GM12878 (cell line): ENCODE measurements around the gene NOD2. TPM values are rescaled to one million over a fixed set of nuclear protein-coding genes. Genes with fewer than 3 reads are reported as not detected.
A peak's percentile ranks its signal among the peaks of the same experiment; 100 is the strongest.

Source experiments
- ASH2L ChIP-seq: fragments of 300-600, 200-600 bp; sonication (generic); IDR thresholded peaks from 2 replicates; pipeline ENCODE4 v1.6.1; 2017; ENCODE audit warnings: low read depth, mild to moderate bottlenecking, borderline replicate concordance
- ATF7 ChIP-seq: fragments of 450-650 bp; IDR thresholded peaks from 2 replicates; pipeline ENCODE4 v1.6.1; 2016; ENCODE audit warnings: low read depth, mild to moderate bottlenecking
- BCLAF1 ChIP-seq: fragments of 450-650 bp; IDR thresholded peaks from 2 replicates; pipeline ENCODE4 v1.6.1; 2017; ENCODE audit warnings: antibody characterized with exemption, mild to moderate bottlenecking, moderate library complexity
- BMI1 ChIP-seq: fragments of 450-650 bp; IDR thresholded peaks from 2 replicates; pipeline ENCODE4 v1.6.1; 2016; ENCODE audit warnings: mild to moderate bottlenecking, moderate library complexity, borderline replicate concordance
- CBX5 ChIP-seq: sonication (generic); IDR thresholded peaks from 2 replicates; pipeline ENCODE4 v1.6.1; 2016; ENCODE audit warnings: low read depth, moderate library complexity, mild to moderate bottlenecking, inconsistent platforms
- CEBPB ChIP-seq, 2 experiments: fragments of 150-350 bp in 1 of 2; IDR thresholded peaks; 2 replicates each; pipeline ENCODE4 v1.6.1; 2012 to 2014; ENCODE audit warnings: low read depth in 2 of 2, low read length in 2 of 2, borderline replicate concordance in 1 of 2, inconsistent platforms in 1 of 2
- CUX1 ChIP-seq: IDR thresholded peaks from 2 replicates; pipeline ENCODE4 v1.6.1; 2012; ENCODE audit warnings: improper control_type of control experiment, low read depth, low read length; ENCODE audit not compliant: insufficient replicate concordance
- EGR1 ChIP-seq, 2 experiments: IDR thresholded peaks; 1 replicate in 1 of 2; 2 replicates in 1 of 2; pipeline ENCODE4 v1.6.1; 2011 to 2012; ENCODE audit warnings: low read depth in 2 of 2, low read length in 2 of 2, borderline replicate concordance in 1 of 2, mild to moderate bottlenecking in 1 of 2, moderate library complexity in 1 of 2
- SMARCA5 ChIP-seq: fragments of 450-650 bp; IDR thresholded peaks from 2 replicates; pipeline ENCODE4 v1.6.1; 2017; ENCODE audit warnings: mild to moderate bottlenecking
- TCF12 ChIP-seq: IDR thresholded peaks from 2 replicates; pipeline ENCODE4 v1.6.1; 2011; ENCODE audit warnings: low read depth, mild to moderate bottlenecking, low read length
- YBX1 ChIP-seq: fragments of 450-650 bp; IDR thresholded peaks from 2 replicates; pipeline ENCODE4 v1.6.1; 2016; ENCODE audit warnings: antibody characterized with exemption
- ZNF207 ChIP-seq: fragments of 450-650 bp; IDR thresholded peaks from 2 replicates; pipeline ENCODE4 v1.6.1; 2014; ENCODE audit warnings: antibody characterized with exemption, mild to moderate bottlenecking, borderline replicate concordance
- ZNF24 ChIP-seq: fragments of 450-650 bp; IDR thresholded peaks from 2 replicates; pipeline ENCODE4 v1.6.1; 2017; ENCODE audit warnings: antibody characterized with exemption, mild to moderate bottlenecking
- ZNF274 ChIP-seq: IDR thresholded peaks from one replicate; pipeline ENCODE4 v1.8.0; 2011; ENCODE audit not compliant: insufficient read length, insufficient read depth
- polyA plus RNA-seq, 11 experiments: library from polyadenylated mRNA; depleted of rRNA in 4 of 11; unstranded in 6 of 11; stranded (reverse) in 5 of 11; fragments of >200 nt; fragmentation: Nextera tagmentation in 4 of 11; fragmentation: Illumina TruSeq in 1 of 11; extraction: Ambion mirVana in 4 of 11; extraction: Trizol in 1 of 11; gene quantifications; 1 replicate in 1 of 11; 2 replicates in 10 of 11; pipeline versions ENCODE4 v1.2.1 to v1.2.3, GENCODE V29; 2011 to 2016; ENCODE audit warnings: inconsistent platforms in 2 of 11, missing spikeins in 2 of 11, low read depth in 1 of 11
- total RNA-seq, 4 experiments: library from RNA; depleted of rRNA in 3 of 4; stranded (reverse); fragments of >200 nt in 3 of 4; fragmentation: Illumina TruSeq in 1 of 4; extraction: Trizol in 1 of 4; gene quantifications; 2 replicates each; pipeline versions ENCODE4 v1.2.1 to v1.2.3, GENCODE V29; 2013 to 2021
- TF ChIP-seq, protein P1 (sequence below): IDR thresholded peaks from 2 replicates; pipeline ENCODE4 v1.6.1; 2012; ENCODE audit warnings: low read depth, low read length, improper control_type of control experiment
- TF ChIP-seq, protein P2 (sequence below): fragments of 450-650 bp; IDR thresholded peaks from 2 replicates; pipeline ENCODE4 v1.6.1; 2016; ENCODE audit warnings: mild to moderate bottlenecking, moderate library complexity, borderline replicate concordance

NOD2 gene
- total and polyA plus RNA-seq, 10 of the 15 experiments (the other 5 are each of a cell fraction or from before 2014, with no cell fraction given): 1.0 to 18.6 (median 6.7) TPM

DNA sequence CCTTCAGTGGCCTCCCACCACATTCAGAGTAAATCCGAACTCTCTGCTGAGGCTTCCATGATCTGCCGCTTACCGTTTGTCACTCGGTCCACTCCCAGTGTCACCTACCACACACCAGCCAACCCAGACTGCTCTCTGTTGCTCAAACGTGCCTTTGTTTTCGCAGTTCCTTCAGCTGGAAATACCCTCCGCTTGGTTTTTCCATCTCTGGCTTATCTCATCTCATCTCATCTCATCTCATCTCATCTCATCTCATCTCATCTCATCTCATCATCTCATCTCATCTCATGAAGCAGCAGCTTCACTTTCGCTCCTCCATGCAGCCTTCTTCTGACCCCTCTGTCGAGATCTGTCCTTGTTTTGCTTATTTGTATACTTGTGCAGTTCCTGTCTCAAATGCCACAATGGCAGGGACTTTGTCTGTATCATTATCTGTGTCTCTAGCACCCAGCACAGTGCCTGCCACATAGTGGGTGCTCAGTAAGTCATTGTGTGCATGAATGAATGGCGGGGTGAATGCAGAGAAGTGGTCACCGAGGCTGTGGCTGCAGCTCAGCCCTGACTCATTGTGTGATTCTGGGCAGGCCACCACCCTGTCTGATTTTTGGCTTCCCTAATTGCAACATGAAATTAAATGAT lies 8.5 kb upstream of the NOD2 start (continued):
- TF ChIP-seq CEBPB (IDR thresholded peaks at IDR 0.05; ENCODE audit: borderline replicate concordance in 1 of 2, low read depth in 2 of 2, low read length in 2 of 2) (no peak), BMI1 (no peak), CBX5 (no peak), ZNF207 (no peak), CUX1 (no peak), TCF12 (no peak), ASH2L (no peak), SMARCA5 (0 out of 2 replicates have a peak, but pooled peaks have one; percentile 21), ZNF274 (no peak), ATF7 (peak; percentile 40; the same call in 1 of the 2 replicates), YBX1 (no peak), ZNF24 (peak; percentile 89), BCLAF1 (no peak), EGR1 (IDR thresholded peaks at IDR 0.05; ENCODE audit: borderline replicate concordance in 1 of 2, low read depth in 2 of 2, low read length in 2 of 2) (no peak)
- TF ChIP-seq, protein P1, sequence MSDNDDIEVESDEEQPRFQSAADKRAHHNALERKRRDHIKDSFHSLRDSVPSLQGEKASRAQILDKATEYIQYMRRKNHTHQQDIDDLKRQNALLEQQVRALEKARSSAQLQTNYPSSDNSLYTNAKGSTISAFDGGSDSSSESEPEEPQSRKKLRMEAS: no peak
- TF ChIP-seq, protein P2, sequence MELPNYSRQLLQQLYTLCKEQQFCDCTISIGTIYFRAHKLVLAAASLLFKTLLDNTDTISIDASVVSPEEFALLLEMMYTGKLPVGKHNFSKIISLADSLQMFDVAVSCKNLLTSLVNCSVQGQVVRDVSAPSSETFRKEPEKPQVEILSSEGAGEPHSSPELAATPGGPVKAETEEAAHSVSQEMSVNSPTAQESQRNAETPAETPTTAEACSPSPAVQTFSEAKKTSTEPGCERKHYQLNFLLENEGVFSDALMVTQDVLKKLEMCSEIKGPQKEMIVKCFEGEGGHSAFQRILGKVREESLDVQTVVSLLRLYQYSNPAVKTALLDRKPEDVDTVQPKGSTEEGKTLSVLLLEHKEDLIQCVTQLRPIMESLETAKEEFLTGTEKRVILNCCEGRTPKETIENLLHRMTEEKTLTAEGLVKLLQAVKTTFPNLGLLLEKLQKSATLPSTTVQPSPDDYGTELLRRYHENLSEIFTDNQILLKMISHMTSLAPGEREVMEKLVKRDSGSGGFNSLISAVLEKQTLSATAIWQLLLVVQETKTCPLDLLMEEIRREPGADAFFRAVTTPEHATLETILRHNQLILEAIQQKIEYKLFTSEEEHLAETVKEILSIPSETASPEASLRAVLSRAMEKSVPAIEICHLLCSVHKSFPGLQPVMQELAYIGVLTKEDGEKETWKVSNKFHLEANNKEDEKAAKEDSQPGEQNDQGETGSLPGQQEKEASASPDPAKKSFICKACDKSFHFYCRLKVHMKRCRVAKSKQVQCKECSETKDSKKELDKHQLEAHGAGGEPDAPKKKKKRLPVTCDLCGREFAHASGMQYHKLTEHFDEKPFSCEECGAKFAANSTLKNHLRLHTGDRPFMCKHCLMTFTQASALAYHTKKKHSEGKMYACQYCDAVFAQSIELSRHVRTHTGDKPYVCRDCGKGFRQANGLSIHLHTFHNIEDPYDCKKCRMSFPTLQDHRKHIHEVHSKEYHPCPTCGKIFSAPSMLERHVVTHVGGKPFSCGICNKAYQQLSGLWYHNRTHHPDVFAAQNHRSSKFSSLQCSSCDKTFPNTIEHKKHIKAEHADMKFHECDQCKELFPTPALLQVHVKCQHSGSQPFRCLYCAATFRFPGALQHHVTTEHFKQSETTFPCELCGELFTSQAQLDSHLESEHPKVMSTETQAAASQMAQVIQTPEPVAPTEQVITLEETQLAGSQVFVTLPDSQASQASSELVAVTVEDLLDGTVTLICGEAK: no peak
